Osteoblast (primary cell): ENCODE data around the gene VIT. TPM values are rescaled to one million over a fixed set of nuclear protein-coding genes. Genes with fewer than 3 reads are reported as not detected.

ENCODE experiments used
- DNase-seq: peaks from one replicate; pipeline ENCODE4 v3.0.0; 2011; ENCODE audit warnings: low spot score, mixed read lengths; ENCODE audit not compliant: insufficient read length; ENCODE audit errors: missing footprints
- H2AFZ ChIP-seq: 2 replicates; pipeline ENCODE4 v1.6.0; 2011; ENCODE audit warnings: mild to moderate bottlenecking, low read length
- H3K27ac ChIP-seq: 2 replicates; pipeline ENCODE4 v1.5.1; 2011; ENCODE audit warnings: mild to moderate bottlenecking, low read depth, low read length, moderate library complexity
- H3K27me3 ChIP-seq: 2 replicates; pipeline ENCODE4 v1.6.0; 2012; ENCODE audit warnings: mild to moderate bottlenecking, control low read depth, inconsistent platforms, low read length, moderate library complexity; ENCODE audit not compliant: insufficient read depth
- H3K36me3 ChIP-seq: 2 replicates; pipeline ENCODE4 v1.5.1; 2011; ENCODE audit warnings: mild to moderate bottlenecking, low read length, control low read depth, moderate library complexity; ENCODE audit not compliant: insufficient read depth
- H3K4me1 ChIP-seq: 2 replicates; pipeline ENCODE4 v1.5.1; 2011; ENCODE audit warnings: mild to moderate bottlenecking, low read length, control low read depth, moderate library complexity; ENCODE audit not compliant: insufficient read depth
- H3K4me2 ChIP-seq: 2 replicates; pipeline ENCODE4 v1.6.0; 2011; ENCODE audit warnings: mild to moderate bottlenecking, low read length; ENCODE audit not compliant: insufficient read depth
- H3K4me3 ChIP-seq: fragments of 200-600 bp; sonication (generic); 3 replicates; pipeline ENCODE4 v1.5.1; 2012; ENCODE audit warnings: mild to moderate bottlenecking, low read length, inconsistent platforms; ENCODE audit not compliant: insufficient read depth
- H3K79me2 ChIP-seq: 2 replicates; pipeline ENCODE4 v1.6.0; 2012; ENCODE audit warnings: mild to moderate bottlenecking, low read length, control low read depth, inconsistent platforms; ENCODE audit not compliant: insufficient read depth
- H3K9me3 ChIP-seq: 2 replicates; pipeline ENCODE4 v1.5.1; 2011; ENCODE audit warnings: low read depth, low read length, control low read depth
- H4K20me1 ChIP-seq: 2 replicates; pipeline ENCODE4 v1.6.0; 2012; ENCODE audit warnings: mild to moderate bottlenecking, low read length, control low read depth; ENCODE audit not compliant: insufficient read depth
- CTCF ChIP-seq: IDR thresholded peaks from 2 replicates; pipeline ENCODE4 v1.5.1; 2011; ENCODE audit warnings: mild to moderate bottlenecking, low read depth, low read length, moderate library complexity; ENCODE audit errors: extremely low read depth
- total RNA-seq: library from RNA; depleted of rRNA; stranded (reverse); fragments of >200 nt; gene quantifications from 2 replicates; pipeline ENCODE4 v1.2.3, GENCODE V29; 2012

The VIT gene
- total RNA-seq, 1 donor = 31.1 TPM

GRCh38 chr2:36708041-36708741 is 11.7 kb downstream of the VIT start:
- peak overlapping the region; percentile 86 for H3K27ac ChIP-seq
- no peaks in the 10 kb centered on the region for H3K9me3 ChIP-seq
- H3K4me3 ChIP-seq = peak overlapping the region; percentile 36
- no peaks in the 10 kb centered on the region for H4K20me1 ChIP-seq
- peak overlapping the region; percentile 75 for H2AFZ ChIP-seq
- TF ChIP-seq CTCF = peak; percentile 44
- H3K36me3 ChIP-seq = no peaks in the 10 kb centered on the region
- H3K4me2 ChIP-seq = peak overlapping the region; percentile 69
- DNase-seq = peak; percentile 89
- H3K79me2 ChIP-seq = no peaks in the 10 kb centered on the region
- H3K27me3 ChIP-seq = no peaks in the 10 kb centered on the region
- H3K4me1 ChIP-seq = peaks cover 45% of the 10 kb centered on the region

- Histone ChIP-seq H4K20me1 (no peaks in the 10 kb centered on the region), H3K27ac (no peak overlapping the region), H3K4me2 (no peak overlapping the region), H3K79me2 (no peaks in the 10 kb centered on the region), H2AFZ (no peak overlapping the region), H3K4me3 (no peak overlapping the region), H3K36me3 (no peaks in the 10 kb centered on the region), H3K27me3 (no peaks in the 10 kb centered on the region), H3K9me3 (no peaks in the 10 kb centered on the region), H3K4me1 (peaks cover 27% of the 10 kb centered on the region)
- no peak for TF ChIP-seq CTCF
- peak; percentile 29 for DNase-seq
Observed at GRCh38 chr2:36710858-36711515, 14.5 kb downstream of the VIT start.

GRCh38 chr2:36711741-36712314 is 15.3 kb downstream of the VIT start:
- DNase-seq = no peak
- Histone ChIP-seq H4K20me1 (no peaks in the 10 kb centered on the region), H3K4me2 (no peak overlapping the region), H3K79me2 (no peaks in the 10 kb centered on the region), H3K36me3 (no peaks in the 10 kb centered on the region), H3K27me3 (no peaks in the 10 kb centered on the region), H3K27ac (no peak overlapping the region), H3K9me3 (no peaks in the 10 kb centered on the region), H3K4me3 (no peak overlapping the region), H2AFZ (no peak overlapping the region), H3K4me1 (peaks cover 19% of the 10 kb centered on the region)
- TF ChIP-seq CTCF = no peak

GRCh38 chr2:36713310-36713709 is 16.8 kb downstream of the VIT start:
- Histone ChIP-seq H3K4me3 (no peak overlapping the region), H3K9me3 (no peaks in the 10 kb centered on the region), H3K27me3 (no peaks in the 10 kb centered on the region), H3K4me2 (no peak overlapping the region), H4K20me1 (no peaks in the 10 kb centered on the region), H3K4me1 (peaks cover 5% of the 10 kb centered on the region), H3K79me2 (no peaks in the 10 kb centered on the region), H3K27ac (no peak overlapping the region), H3K36me3 (no peaks in the 10 kb centered on the region), H2AFZ (no peak overlapping the region)
- TF ChIP-seq CTCF = no peak
- no peak for DNase-seq
